ENCODE results near the gene KLHDC9. TPM values are rescaled to one million over a fixed set of nuclear protein-coding genes. Genes with fewer than 3 reads are reported as not detected.

The KLHDC9 gene
- total and polyA plus RNA-seq, 9 of the 15 experiments (the other 6 are each of a cell fraction or from before 2014, with no cell fraction given) = not detected

DNA sequence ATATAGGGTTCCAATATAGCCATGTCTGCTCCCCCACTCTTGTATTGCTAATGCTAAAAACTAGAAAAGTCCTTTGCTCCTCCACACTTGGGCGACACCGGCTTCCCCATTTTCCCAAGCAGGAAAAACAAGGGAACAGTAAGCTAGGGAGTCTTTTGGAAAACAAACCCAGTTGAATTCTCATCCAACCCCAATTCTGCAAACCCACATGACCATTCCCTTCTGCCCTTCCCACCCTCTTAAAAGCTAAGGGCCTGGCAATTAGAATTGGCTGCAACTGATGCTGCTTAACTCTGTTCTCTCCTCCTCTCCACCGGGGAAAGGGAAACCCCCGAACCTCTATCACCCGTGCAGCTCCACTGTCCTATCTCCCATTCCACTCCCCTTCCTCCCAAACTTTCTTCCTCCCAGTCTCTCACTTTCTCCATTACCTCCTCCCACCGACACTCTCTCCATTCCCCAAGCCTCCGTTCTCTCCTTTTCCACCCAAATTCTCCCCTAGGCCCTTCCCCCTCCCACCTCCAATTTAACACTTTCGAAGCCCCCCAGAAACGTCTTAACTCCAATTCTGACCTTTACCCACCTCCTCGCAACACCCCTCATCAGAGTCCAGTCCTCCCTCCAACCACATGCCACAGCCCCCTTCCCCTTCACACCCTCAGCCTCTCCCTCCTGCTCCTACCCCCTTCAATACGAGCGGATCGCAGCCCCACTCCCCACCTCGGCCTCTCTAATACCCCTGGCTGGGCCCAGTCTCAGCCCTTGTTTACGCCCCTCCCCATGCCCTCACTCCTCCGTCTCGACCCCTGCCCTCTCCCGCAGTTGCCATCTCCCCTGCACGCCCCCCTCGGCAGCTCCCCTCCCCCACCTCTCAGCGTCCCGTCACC is 33.6 kb downstream of the KLHDC9 start (continued):
- TF ChIP-seq, protein P1, sequence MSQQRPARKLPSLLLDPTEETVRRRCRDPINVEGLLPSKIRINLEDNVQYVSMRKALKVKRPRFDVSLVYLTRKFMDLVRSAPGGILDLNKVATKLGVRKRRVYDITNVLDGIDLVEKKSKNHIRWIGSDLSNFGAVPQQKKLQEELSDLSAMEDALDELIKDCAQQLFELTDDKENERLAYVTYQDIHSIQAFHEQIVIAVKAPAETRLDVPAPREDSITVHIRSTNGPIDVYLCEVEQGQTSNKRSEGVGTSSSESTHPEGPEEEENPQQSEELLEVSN (IDR thresholded peaks at IDR 0.05; ENCODE audit: borderline replicate concordance in 1 of 2, extremely low read depth in 1 of 2, insufficient read depth in 1 of 2, insufficient read length in 1 of 2, low read depth in 1 of 2, low read length in 1 of 2, poor library complexity in 1 of 2, severe bottlenecking in 1 of 2) = peak in 1 of 2 experiments; percentile 66
- no peak for TF ChIP-seq KDM4B (IDR thresholded peaks at IDR 0.05; ENCODE audit: borderline replicate concordance in 2 of 2, low read depth in 1 of 2)
- TF ChIP-seq, protein P2, sequence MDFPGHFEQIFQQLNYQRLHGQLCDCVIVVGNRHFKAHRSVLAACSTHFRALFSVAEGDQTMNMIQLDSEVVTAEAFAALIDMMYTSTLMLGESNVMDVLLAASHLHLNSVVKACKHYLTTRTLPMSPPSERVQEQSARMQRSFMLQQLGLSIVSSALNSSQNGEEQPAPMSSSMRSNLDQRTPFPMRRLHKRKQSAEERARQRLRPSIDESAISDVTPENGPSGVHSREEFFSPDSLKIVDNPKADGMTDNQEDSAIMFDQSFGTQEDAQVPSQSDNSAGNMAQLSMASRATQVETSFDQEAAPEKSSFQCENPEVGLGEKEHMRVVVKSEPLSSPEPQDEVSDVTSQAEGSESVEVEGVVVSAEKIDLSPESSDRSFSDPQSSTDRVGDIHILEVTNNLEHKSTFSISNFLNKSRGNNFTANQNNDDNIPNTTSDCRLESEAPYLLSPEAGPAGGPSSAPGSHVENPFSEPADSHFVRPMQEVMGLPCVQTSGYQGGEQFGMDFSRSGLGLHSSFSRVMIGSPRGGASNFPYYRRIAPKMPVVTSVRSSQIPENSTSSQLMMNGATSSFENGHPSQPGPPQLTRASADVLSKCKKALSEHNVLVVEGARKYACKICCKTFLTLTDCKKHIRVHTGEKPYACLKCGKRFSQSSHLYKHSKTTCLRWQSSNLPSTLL (IDR thresholded peaks at IDR 0.05) = peak; percentile 61; the same call in 1 of the 2 replicates
- TF ChIP-seq ZBTB8A (IDR thresholded peaks at IDR 0.05; ENCODE audit: partially characterized antibody) = no peak
- no peak for TF ChIP-seq SIX5 (IDR thresholded peaks at IDR 0.05; ENCODE audit: borderline replicate concordance in 1 of 2, insufficient read depth in 1 of 2, low read depth in 1 of 2, low read length in 2 of 2)
- TF ChIP-seq, protein P3, sequence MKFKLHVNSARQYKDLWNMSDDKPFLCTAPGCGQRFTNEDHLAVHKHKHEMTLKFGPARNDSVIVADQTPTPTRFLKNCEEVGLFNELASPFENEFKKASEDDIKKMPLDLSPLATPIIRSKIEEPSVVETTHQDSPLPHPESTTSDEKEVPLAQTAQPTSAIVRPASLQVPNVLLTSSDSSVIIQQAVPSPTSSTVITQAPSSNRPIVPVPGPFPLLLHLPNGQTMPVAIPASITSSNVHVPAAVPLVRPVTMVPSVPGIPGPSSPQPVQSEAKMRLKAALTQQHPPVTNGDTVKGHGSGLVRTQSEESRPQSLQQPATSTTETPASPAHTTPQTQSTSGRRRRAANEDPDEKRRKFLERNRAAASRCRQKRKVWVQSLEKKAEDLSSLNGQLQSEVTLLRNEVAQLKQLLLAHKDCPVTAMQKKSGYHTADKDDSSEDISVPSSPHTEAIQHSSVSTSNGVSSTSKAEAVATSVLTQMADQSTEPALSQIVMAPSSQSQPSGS (CRISPR knock-in tag; IDR thresholded peaks at IDR 0.05) = no peak
- TF ChIP-seq, protein P4, sequence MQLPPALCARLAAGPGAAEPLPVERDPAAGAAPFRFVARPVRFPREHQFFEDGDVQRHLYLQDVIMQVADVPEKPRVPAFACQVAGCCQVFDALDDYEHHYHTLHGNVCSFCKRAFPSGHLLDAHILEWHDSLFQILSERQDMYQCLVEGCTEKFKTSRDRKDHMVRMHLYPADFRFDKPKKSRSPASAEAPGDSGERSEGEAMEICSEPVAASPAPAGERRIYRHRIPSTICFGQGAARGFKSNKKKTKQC (CRISPR knock-in tag; IDR thresholded peaks at IDR 0.05) = no peak
- no peak for TF ChIP-seq ZBED1 (IDR thresholded peaks at IDR 0.05)
- TF ChIP-seq, protein P5, sequence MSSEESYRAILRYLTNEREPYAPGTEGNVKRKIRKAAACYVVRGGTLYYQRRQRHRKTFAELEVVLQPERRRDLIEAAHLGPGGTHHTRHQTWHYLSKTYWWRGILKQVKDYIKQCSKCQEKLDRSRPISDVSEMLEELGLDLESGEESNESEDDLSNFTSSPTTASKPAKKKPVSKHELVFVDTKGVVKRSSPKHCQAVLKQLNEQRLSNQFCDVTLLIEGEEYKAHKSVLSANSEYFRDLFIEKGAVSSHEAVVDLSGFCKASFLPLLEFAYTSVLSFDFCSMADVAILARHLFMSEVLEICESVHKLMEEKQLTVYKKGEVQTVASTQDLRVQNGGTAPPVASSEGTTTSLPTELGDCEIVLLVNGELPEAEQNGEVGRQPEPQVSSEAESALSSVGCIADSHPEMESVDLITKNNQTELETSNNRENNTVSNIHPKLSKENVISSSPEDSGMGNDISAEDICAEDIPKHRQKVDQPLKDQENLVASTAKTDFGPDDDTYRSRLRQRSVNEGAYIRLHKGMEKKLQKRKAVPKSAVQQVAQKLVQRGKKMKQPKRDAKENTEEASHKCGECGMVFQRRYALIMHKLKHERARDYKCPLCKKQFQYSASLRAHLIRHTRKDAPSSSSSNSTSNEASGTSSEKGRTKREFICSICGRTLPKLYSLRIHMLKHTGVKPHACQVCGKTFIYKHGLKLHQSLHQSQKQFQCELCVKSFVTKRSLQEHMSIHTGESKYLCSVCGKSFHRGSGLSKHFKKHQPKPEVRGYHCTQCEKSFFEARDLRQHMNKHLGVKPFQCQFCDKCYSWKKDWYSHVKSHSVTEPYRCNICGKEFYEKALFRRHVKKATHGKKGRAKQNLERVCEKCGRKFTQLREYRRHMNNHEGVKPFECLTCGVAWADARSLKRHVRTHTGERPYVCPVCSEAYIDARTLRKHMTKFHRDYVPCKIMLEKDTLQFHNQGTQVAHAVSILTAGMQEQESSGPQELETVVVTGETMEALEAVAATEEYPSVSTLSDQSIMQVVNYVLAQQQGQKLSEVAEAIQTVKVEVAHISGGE (CRISPR knock-in tag; IDR thresholded peaks at IDR 0.05) = no peak
- no peak for TF ChIP-seq KLF16 (IDR thresholded peaks at IDR 0.05)
- TF ChIP-seq RBM34 (IDR thresholded peaks at IDR 0.05; ENCODE audit: borderline replicate concordance, insufficient read depth, low read length) = no peak
- TF ChIP-seq MBD2 (IDR thresholded peaks at IDR 0.05; ENCODE audit: borderline replicate concordance, low read depth) = no peak
- TF ChIP-seq HDAC8 (tag; IDR thresholded peaks at IDR 0.05) = no peak
- TF ChIP-seq FUS (optimal IDR thresholded peaks at IDR 0.05; ENCODE audit: low read depth, low read length) = no peak
- no peak for TF ChIP-seq ATF1 (CRISPR knock-in tag; IDR thresholded peaks at IDR 0.05)
- TF ChIP-seq ATF1 (tag; IDR thresholded peaks at IDR 0.05) = no peak
- no peak for TF ChIP-seq CBX3 (IDR thresholded peaks at IDR 0.05; ENCODE audit: borderline replicate concordance in 1 of 2, low read length in 2 of 2)

Data from K562 (cell line).